NCI-H1436 (cell line): ENCODE results near the gene PIP4P1.

Experiments
- DNase-seq: peaks from one replicate; lab custom pipeline; 2025; lab: John Stamatoyannopoulos, UW

PIP4P1 gene

GRCh38 chr14:20435582-20436362, 25.5 kb downstream of the PIP4P1 start, which contains the start of gene KLHL33:
Gene KLHL33, minus strand, starts transcription at chr14:20436166. Its CDS starts 355 bp downstream, at chr14:20435811.
- DNase-seq: no peak

DNA sequence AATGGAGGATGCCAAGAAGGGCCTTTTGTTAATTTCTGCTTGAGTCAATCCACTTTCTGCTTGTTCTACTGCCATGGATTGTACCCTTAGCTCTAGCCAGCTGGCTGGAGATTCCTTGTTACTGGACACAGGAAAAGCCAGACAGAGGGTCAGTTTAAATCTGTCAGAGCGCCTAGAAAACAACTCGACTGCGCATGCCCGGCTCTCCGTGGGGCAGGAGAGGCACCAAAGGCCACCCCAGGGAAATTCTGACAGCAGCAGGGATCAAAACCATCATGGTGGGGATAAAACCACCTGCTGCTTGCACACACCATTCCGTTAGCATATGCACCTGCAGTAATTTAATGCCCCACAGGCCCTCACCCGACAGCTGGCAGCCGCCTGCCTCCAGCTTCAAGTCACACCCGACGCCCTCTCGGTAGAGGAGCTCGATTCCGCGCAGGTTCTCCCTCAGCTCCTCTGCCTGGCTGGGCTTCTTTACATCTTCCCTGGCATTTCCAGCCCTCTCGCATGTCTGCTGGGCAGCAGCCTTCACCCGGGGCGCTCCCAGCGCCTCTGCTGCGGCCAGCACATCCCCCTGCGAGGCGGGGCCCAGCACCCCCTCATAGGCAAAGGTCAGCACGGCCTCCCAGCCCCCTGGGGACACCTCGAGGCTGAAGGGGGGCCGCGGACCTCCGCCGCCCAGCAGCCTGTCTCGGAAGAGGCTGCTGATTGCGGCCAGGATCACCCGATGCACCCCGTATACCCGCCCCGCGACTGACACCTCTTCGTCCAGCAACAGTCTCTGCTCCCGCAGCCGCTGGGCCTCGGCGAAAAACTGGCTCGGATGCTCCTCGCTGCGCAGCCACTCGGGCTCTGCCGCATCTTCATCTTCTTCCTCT, 26.3 kb downstream of the PIP4P1 start:
- DNase-seq: no peak

- DNase-seq: no peak
Measured at GRCh38 chr14:20429801-20430669, 31.2 kb downstream of the PIP4P1 start.

GRCh38 chr14:20428802-20429201, 32.4 kb downstream of the PIP4P1 start:
- DNase-seq: no peak

- no peak for DNase-seq
Measured at GRCh38 chr14:20428010-20428365, 33.2 kb downstream of the PIP4P1 start.

GRCh38 chr14:20427231-20428009, 33.8 kb downstream of the PIP4P1 start:
- no peak for DNase-seq

GRCh38 chr14:20424851-20425250, 36.4 kb downstream of the PIP4P1 start:
- DNase-seq: no peak

DNA sequence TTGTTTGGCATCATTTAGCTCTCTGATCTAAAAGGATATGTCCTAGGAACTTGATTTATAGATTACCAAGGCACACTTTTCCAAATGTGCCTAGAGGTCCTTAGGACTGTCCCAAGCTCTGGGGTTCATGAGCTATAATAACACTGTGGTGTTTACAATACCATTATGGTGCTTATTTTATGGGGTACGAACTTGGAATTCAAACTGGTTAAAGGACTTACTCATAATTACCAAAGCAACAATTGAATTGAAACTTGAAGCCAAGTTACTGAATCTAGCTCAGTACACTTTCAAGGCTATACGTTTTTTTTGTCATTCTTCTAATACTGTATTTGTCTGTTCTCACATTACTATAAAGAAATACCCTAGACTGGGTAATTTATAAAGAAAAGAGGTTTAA, 38.3 kb downstream of the PIP4P1 start:
- DNase-seq: no peak

- no peak for DNase-seq
Measured at GRCh38 chr14:20421267-20421666, 40.0 kb downstream of the PIP4P1 start.

DNA sequence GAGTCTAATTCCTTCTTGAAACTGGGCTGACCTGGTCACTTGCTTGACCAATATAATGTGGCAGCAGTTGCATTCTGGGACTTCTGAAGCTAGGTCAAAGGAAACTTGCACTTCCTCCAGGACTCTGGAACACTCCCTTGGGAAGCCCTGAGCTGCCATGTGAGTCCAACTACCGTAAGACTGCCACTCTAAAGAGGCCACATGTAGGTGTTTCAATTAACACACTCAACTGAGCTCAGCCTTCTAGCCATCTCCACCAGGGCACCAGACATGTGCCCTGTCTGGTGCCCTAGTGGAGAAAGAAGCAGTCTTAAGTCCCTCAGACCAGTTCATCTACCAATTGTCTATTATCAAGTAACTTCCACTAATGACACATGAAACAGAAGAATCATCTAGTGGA, 41.8 kb downstream of the PIP4P1 start:
- DNase-seq: no peak

DNA sequence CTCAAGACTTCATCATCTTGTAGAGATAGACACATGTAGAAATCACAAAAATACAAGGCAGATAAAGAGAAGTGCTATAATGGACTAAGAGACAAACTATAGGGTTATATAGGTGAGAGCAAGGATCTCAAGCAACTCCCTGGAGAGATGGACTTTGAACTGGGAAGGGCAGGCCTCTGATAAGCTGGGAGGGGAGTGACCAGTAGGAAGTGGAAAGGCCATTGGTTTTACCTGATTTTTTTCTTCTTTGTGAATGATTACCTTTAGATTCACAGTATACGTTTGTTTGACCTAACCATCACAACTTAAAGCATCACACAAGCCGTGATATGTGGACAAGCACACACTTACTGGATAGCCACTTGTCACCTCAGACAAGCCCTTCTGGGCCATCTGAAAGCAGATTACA, 42.7 kb downstream of the PIP4P1 start:
- DNase-seq: no peak

GRCh38 chr14:20417250-20418186, 43.7 kb downstream of the PIP4P1 start:
- DNase-seq: peak; percentile 52

- DNase-seq: no peak
Measured at GRCh38 chr14:20416223-20416622, 45.0 kb downstream of the PIP4P1 start.

DNA sequence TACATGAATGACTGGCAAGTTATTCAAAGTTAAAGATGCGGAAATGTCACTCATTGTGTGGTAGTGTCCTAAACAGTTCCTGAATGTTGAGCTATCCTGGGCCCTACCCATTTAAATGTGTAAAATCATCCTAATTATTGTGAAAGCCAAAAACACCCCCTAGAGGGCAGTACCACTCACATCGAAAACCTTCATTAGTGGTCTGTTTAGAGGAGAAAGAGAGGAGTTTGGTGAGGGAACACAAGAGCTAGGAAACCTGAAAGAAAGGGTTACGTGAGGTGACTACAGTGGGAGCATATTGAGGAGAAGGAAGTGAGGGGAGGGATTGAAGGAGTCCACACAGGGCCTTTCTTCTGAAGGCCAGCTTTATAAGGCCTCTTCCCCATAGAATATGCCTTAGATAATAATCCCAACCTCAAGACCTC, 45.4 kb downstream of the PIP4P1 start:
- no peak for DNase-seq

- no peak for DNase-seq
Measured at GRCh38 chr14:20413744-20414082, 47.5 kb downstream of the PIP4P1 start.

GRCh38 chr14:20412876-20413743, 48.1 kb downstream of the PIP4P1 start, which contains the start of gene TEP1:
Gene TEP1, minus strand, starts transcription at chr14:20413501. Its CDS starts 5,062 bp downstream, at chr14:20408439.
- DNase-seq: peak; percentile 56

GRCh38 chr14:20412411-20412810, 48.8 kb downstream of the PIP4P1 start:
- no peak for DNase-seq

GRCh38 chr14:20409226-20409625, 52.0 kb downstream of the PIP4P1 start:
- DNase-seq: no peak
